H1 (cell line): ENCODE data around the gene DCP2.

Source experiments
- CEBPB ChIP-seq: IDR thresholded peaks from 2 replicates; pipeline ENCODE4 v1.6.1; 2012; ENCODE audit warnings: low read depth, low read length
- EGR1 ChIP-seq: IDR thresholded peaks from 2 replicates; pipeline ENCODE4 v1.6.1; 2011; ENCODE audit warnings: low read depth, low read length, borderline replicate concordance
- EZH2 ChIP-seq: fragments of 200-600 bp; sonication (generic); IDR thresholded peaks from 2 replicates; pipeline ENCODE4 v1.7.1; 2012; ENCODE audit warnings: low read depth, mild to moderate bottlenecking, moderate library complexity, low read length, inconsistent platforms; ENCODE audit not compliant: severe bottlenecking
- NANOG ChIP-seq: IDR thresholded peaks from 2 replicates; pipeline ENCODE4 v1.6.1; 2011; ENCODE audit warnings: low read length, low read depth, mild to moderate bottlenecking, inconsistent platforms; ENCODE audit not compliant: insufficient read depth, poor library complexity, severe bottlenecking
- SIRT6 ChIP-seq: IDR thresholded peaks from one replicate; pipeline ENCODE4 v1.7.1; 2012; ENCODE audit warnings: low read length, inconsistent platforms
- TAF1 ChIP-seq: IDR thresholded peaks from 2 replicates; pipeline ENCODE4 v1.6.1; 2011; ENCODE audit warnings: mild to moderate bottlenecking, low read depth, low read length
- TCF12 ChIP-seq: IDR thresholded peaks from 2 replicates; pipeline ENCODE4 v1.6.1; 2011; ENCODE audit warnings: low read depth, mild to moderate bottlenecking, low read length
- TF ChIP-seq, protein P1 (sequence below), 3 experiments: IDR thresholded peaks; 1 replicate in 2 of 3; 2 replicates in 1 of 3; pipeline versions ENCODE4 v1.5.1 to v1.6.1; 2011; ENCODE audit warnings: low read length in 3 of 3, mild to moderate bottlenecking in 3 of 3, inconsistent platforms in 2 of 3, low read depth in 1 of 3, moderate library complexity in 1 of 3; ENCODE audit not compliant: insufficient read depth in 1 of 3; ENCODE audit errors: control extremely low read depth in 1 of 3
- TF ChIP-seq, protein P2 (sequence below): IDR thresholded peaks from 2 replicates; pipeline ENCODE4 v1.6.1; 2012; ENCODE audit warnings: inconsistent platforms

DNA sequence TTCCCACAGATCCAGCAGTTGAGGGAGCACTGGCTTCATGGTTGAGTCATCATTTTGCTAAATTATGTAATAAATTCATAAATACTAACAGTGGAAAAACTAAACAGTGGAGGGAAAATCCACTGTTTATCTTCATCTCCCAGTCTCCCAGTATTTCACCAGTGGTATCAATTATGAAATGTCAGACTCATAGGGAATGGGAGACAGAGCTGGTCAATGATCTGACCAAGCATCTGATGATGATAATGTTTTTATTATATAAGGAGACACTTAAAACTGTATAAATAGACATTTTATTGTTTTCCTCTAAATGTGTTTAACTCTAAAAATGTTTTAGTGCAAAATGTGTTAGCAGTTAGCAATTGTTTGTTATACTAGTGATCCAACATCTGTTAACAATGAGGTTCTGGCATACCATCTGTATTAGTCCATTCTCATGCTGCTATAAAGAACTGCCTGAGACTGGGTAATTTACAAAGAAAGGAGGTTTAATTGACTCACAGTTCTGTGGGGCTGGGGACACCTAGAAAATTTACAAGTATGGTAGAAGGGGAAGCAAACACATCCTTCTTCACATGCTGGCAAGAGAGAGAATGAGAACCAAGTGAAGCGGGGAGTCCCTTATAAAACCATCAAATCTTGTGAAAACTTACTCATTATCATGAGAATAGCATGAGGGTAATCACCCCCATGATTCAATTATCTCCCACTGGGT is 42.8 kb upstream of the DCP2 start:
- TF ChIP-seq, protein P1, sequence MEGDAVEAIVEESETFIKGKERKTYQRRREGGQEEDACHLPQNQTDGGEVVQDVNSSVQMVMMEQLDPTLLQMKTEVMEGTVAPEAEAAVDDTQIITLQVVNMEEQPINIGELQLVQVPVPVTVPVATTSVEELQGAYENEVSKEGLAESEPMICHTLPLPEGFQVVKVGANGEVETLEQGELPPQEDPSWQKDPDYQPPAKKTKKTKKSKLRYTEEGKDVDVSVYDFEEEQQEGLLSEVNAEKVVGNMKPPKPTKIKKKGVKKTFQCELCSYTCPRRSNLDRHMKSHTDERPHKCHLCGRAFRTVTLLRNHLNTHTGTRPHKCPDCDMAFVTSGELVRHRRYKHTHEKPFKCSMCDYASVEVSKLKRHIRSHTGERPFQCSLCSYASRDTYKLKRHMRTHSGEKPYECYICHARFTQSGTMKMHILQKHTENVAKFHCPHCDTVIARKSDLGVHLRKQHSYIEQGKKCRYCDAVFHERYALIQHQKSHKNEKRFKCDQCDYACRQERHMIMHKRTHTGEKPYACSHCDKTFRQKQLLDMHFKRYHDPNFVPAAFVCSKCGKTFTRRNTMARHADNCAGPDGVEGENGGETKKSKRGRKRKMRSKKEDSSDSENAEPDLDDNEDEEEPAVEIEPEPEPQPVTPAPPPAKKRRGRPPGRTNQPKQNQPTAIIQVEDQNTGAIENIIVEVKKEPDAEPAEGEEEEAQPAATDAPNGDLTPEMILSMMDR (IDR thresholded peaks at IDR 0.05; ENCODE audit: control extremely low read depth in 1 of 3, insufficient read depth in 1 of 3, low read depth in 1 of 3, low read length in 3 of 3), result no peak
- TF ChIP-seq EZH2 (no peak), SIRT6 (no peak), NANOG (no peak), EGR1 (no peak), TAF1 (no peak), TCF12 (no peak), CEBPB (no peak)
- TF ChIP-seq, protein P2, sequence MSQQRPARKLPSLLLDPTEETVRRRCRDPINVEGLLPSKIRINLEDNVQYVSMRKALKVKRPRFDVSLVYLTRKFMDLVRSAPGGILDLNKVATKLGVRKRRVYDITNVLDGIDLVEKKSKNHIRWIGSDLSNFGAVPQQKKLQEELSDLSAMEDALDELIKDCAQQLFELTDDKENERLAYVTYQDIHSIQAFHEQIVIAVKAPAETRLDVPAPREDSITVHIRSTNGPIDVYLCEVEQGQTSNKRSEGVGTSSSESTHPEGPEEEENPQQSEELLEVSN, result no peak
